GM12873 (cell line): ENCODE measurements around the gene FGFBP1.

Source experiments
- TF ChIP-seq, protein P1 (sequence below): IDR thresholded peaks from 2 replicates; pipeline ENCODE4 v1.5.1; 2012; ENCODE audit warnings: low read depth, mild to moderate bottlenecking, moderate library complexity, low read length, control low read depth; ENCODE audit not compliant: insufficient read depth; ENCODE audit errors: missing control alignments

FGFBP1 gene

GRCh38 chr4:15912236-15912635, 26.3 kb downstream of the FGFBP1 start:
- TF ChIP-seq, protein P1, sequence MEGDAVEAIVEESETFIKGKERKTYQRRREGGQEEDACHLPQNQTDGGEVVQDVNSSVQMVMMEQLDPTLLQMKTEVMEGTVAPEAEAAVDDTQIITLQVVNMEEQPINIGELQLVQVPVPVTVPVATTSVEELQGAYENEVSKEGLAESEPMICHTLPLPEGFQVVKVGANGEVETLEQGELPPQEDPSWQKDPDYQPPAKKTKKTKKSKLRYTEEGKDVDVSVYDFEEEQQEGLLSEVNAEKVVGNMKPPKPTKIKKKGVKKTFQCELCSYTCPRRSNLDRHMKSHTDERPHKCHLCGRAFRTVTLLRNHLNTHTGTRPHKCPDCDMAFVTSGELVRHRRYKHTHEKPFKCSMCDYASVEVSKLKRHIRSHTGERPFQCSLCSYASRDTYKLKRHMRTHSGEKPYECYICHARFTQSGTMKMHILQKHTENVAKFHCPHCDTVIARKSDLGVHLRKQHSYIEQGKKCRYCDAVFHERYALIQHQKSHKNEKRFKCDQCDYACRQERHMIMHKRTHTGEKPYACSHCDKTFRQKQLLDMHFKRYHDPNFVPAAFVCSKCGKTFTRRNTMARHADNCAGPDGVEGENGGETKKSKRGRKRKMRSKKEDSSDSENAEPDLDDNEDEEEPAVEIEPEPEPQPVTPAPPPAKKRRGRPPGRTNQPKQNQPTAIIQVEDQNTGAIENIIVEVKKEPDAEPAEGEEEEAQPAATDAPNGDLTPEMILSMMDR: no peak

DNA sequence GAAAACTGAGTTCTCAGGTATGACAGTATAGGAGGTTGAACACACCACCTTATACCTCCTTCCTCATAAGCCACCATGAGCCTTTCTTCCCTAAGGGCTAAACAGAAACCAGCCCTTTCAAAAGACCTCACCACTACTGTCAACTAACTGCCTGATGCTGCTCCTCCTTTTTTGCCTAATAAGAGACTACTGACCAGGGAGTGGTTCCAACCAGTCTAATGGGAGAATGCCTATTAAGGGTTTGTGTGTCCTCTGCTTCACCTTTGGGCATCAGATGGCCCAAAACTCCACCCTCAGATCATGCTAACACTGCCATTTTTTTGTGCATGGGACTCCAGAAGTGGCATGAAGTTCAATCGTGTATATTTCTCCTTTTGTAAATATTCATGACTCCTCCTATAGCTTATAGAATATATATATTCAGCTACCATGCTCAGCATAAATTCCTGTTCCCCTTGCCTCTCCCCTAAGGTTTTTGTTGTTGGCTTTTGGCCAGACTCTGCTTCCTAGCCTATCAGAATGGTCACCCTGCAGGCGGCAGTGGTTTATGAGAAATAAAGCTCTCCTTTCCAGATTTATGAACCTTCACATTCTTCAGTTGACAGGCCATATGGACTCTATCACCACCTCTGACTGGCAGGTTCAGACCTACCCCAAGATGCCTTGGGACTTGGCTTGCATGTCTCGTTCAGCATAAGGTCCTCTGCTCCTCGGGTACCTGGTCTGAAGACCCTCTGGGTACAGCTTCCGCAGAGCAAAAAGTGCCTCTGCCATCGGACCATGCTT, 28.2 kb downstream of the FGFBP1 start:
- TF ChIP-seq, protein P1: no peak

DNA sequence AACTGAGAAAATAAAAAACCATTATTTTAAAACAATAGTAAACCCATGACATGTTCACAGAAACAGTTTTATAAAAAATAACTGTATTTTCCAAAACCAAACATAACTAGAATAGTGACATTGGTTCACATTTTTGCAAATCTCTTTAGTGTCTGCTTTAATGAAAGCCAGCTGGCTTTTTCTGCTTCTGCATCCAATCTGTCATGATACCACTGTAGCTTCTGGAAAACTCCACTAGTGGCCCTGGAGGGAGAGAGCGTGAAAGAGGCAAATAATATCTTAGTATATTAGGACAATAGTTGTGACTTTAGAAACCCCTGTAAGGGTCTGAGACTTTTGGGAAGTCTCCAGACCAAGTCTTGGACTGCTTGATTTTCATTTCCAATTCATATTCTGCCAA, 31.1 kb downstream of the FGFBP1 start:
- TF ChIP-seq, protein P1: no peak

DNA sequence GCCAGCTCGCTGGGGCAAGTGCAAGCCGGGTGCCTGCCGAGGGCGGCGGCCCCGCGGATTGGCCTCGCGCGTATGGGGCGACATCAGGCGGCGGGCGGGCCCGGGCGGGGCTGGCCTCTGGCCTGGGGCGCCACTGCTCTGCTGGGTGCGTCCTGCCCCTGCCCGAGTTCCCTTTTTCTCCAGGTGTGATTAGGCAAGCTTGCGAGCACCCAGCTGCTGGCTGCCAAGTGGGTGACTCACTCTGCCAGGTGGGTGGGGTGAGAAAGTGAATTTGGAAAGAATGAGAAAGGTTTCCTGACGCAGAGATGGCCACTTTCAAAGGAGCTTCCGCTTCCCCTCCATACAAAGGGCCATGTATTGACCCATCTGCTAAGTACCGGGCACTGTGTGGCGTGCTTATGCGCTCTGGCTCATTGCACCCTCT, 32.5 kb downstream of the FGFBP1 start:
- TF ChIP-seq, protein P1: no peak

DNA sequence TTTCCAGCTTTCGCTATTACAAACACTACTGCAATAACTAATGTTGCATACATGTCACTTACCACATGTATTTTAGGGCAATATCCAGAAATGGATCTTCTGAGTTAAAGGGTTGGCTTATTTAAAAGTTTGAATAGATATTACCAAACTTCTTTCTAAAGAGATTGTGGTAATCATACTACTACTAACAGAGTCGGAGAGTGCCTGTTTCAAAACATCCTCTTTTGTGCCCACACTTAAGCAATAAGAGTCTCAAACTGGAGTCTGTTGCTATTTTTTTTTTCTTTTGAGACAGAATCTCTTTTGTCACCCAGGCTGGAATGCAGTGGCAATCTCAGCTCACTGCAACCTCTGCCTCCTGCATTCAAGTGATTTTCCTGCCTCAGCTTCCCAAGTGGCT, 35.8 kb downstream of the FGFBP1 start:
- TF ChIP-seq, protein P1: no peak

GRCh38 chr4:15901998-15902397, 36.5 kb downstream of the FGFBP1 start:
- TF ChIP-seq, protein P1: no peak

DNA sequence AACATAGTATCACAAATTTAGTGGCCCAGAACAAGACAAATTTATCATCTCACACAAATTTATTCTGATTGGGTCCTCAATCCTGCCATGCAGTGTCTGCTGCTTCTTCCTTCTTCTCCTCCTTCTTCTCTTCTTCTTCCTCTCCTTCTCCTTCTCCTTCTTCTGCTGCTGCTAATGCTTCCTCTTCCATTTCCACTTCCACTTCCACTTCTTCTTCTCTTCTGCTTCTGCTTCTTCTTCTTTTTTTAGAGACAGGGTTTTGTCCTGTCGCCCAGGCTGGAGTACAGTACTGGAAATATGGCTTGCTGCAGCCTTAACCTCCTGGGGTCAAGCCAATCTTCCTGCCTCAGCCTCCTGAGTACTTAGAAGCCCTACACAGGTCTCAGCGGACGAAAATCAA, 37.5 kb downstream of the FGFBP1 start:
- TF ChIP-seq, protein P1: no peak
